Measurements from ENCODE around the gene HCN3.
"Not testable (repeated sequence)": the region's sequence is repeated elsewhere in the genome, so short reads cannot be mapped to it uniquely, and the experiment has no call there.

- TF ChIP-seq CTCF (IDR thresholded peaks at IDR 0.05; ENCODE audit: extremely low read depth in 1 of 2, insufficient read depth in 1 of 2, low read depth in 1 of 2, low read length in 2 of 2); POLR2A (IDR thresholded peaks at IDR 0.05; ENCODE audit: low read depth, low read length); POLR2AphosphoS5 (IDR thresholded peaks at IDR 0.05; ENCODE audit: insufficient read depth, low read depth, low read length); GATA2 (IDR thresholded peaks at IDR 0.05; ENCODE audit: insufficient read depth, insufficient read length, low read depth, low read length); EZH2 (IDR thresholded peaks at IDR 0.05; ENCODE audit: borderline replicate concordance, low read depth, low read length, severe bottlenecking); MYC (IDR thresholded peaks at IDR 0.05; ENCODE audit: low read depth, low read length); MAX (IDR thresholded peaks at IDR 0.05; ENCODE audit: insufficient read depth, insufficient read length): not testable (repeated sequence)
Observed at GRCh38 chr1:155235375-155235774, 41.9 kb upstream of the HCN3 start.
